ENCODE results near the gene SPNS2. TPM values are rescaled to one million over a fixed set of nuclear protein-coding genes. Genes with fewer than 3 reads are reported as not detected.

The SPNS2 gene
- polyA plus RNA-seq, 3 donors: 0.23 to 0.33 TPM; not detected in 1

GRCh38 chr17:4504188-4504587 lies 5.5 kb downstream of the SPNS2 start:
- intact Hi-C loops (cut with micrococcal nuclease): no loop called here
- H3K79me2 ChIP-seq (ENCODE audit: insufficient read depth, low read length): no peaks in the 10 kb centered on the region
- peaks cover 0 to 5% of the 10 kb centered on the region in 2 donors for H3K36me3 Mint-ChIP-seq
- H3K27me3 Mint-ChIP-seq (ENCODE audit: low read depth in 3 of 3): peaks cover 27 to 48% (median 33%) of the 10 kb centered on the region in 3 donors
- H3K4me1 Mint-ChIP-seq: peaks cover 35% of the 10 kb centered on the region
- WGBS (ENCODE audit: insufficient coverage): 5% methylated on average over 5 of the region's 5 CpGs
- H2AFZ ChIP-seq (ENCODE audit: insufficient read depth, low read depth, low read length, poor library complexity, severe bottlenecking): no peak overlapping the region
- H3K4me1 ChIP-seq (ENCODE audit: control insufficient read depth in 1 of 2, insufficient read depth in 2 of 2, low read length in 2 of 2): peaks cover 20 to 24% of the 10 kb centered on the region in 2 donors
- H3K36me3 ChIP-seq (replicated peaks in 1 of 2; ENCODE audit: control insufficient read depth in 1 of 2, insufficient read depth in 2 of 2, low read length in 2 of 2): no peaks in the 10 kb centered on the region
- no peak overlapping the region for H3K27ac Mint-ChIP-seq
- no peak for TF ChIP-seq CTCF (IDR thresholded peaks at IDR 0.05)
- H3K9me3 Mint-ChIP-seq: peaks cover 0 to 14% (median 0%) of the 10 kb centered on the region in 7 donors
- no peak overlapping the region for H3K4me3 ChIP-seq (replicated peaks in 1 of 3; ENCODE audit: low read depth in 2 of 3, low read length in 3 of 3)
- no peak for DNase-seq
- H3K27me3 ChIP-seq (ENCODE audit: control insufficient read depth in 2 of 2, insufficient read depth in 2 of 2, low read length in 2 of 2): peaks cover 14 to 24% of the 10 kb centered on the region in 2 donors
- H3K4me3 Mint-ChIP-seq: no peak overlapping the region
- H3K4me2 ChIP-seq (replicated peaks; ENCODE audit: extremely low read depth, low read length, poor library complexity, severe bottlenecking): no peak overlapping the region
- peaks cover 0 to 13% of the 10 kb centered on the region in 2 donors for H3K9me3 ChIP-seq (replicated peaks in 1 of 2; ENCODE audit: control insufficient read depth in 1 of 2, insufficient read depth in 1 of 2, low read length in 2 of 2)
- H4K20me1 ChIP-seq (ENCODE audit: insufficient read depth, low read length): no peaks in the 10 kb centered on the region
- H3K27ac ChIP-seq (ENCODE audit: low read depth in 1 of 2, low read length in 2 of 2): no peak overlapping the region
- no peak overlapping the region for H3K9ac ChIP-seq (ENCODE audit: insufficient read depth, low read length, poor library complexity, severe bottlenecking)

- Histone ChIP-seq H3K9me3 (replicated peaks in 1 of 2; ENCODE audit: control insufficient read depth in 1 of 2, insufficient read depth in 1 of 2, low read length in 2 of 2) (peaks cover 0 to 11% of the 10 kb centered on the region in 2 donors), H3K4me2 (replicated peaks; ENCODE audit: extremely low read depth, low read length, poor library complexity, severe bottlenecking) (no peak overlapping the region), H4K20me1 (ENCODE audit: insufficient read depth, low read length) (no peaks in the 10 kb centered on the region), H3K27ac (ENCODE audit: low read depth in 1 of 2, low read length in 2 of 2) (no peak overlapping the region), H3K4me1 (ENCODE audit: control insufficient read depth in 1 of 2, insufficient read depth in 2 of 2, low read length in 2 of 2) (peaks cover 18 to 24% of the 10 kb centered on the region in 2 donors), H3K27me3 (ENCODE audit: control insufficient read depth in 2 of 2, insufficient read depth in 2 of 2, low read length in 2 of 2) (peaks cover 10 to 14% of the 10 kb centered on the region in 2 donors), H3K79me2 (ENCODE audit: insufficient read depth, low read length) (no peaks in the 10 kb centered on the region), H2AFZ (ENCODE audit: insufficient read depth, low read depth, low read length, poor library complexity, severe bottlenecking) (no peak overlapping the region), H3K36me3 (replicated peaks in 1 of 2; ENCODE audit: control insufficient read depth in 1 of 2, insufficient read depth in 2 of 2, low read length in 2 of 2) (no peaks in the 10 kb centered on the region), H3K9ac (ENCODE audit: insufficient read depth, low read length, poor library complexity, severe bottlenecking) (no peak overlapping the region), H3K4me3 (replicated peaks in 1 of 3; ENCODE audit: low read depth in 2 of 3, low read length in 3 of 3) (no peak overlapping the region)
- Mint-ChIP-seq H3K4me3 (peak overlapping the region in 1 of 2 donors; percentile 42), H3K27ac (no peak overlapping the region), H3K9me3 (peaks cover 0 to 8% (median 0%) of the 10 kb centered on the region in 7 donors), H3K36me3 (peaks cover 0 to 4% of the 10 kb centered on the region in 2 donors), H3K27me3 (ENCODE audit: low read depth in 3 of 3) (peaks cover 21 to 43% (median 25%) of the 10 kb centered on the region in 3 donors), H3K4me1 (peaks cover 37% of the 10 kb centered on the region)
- intact Hi-C loops (cut with micrococcal nuclease): no loop called here
- TF ChIP-seq CTCF (IDR thresholded peaks at IDR 0.05): no peak
- 86% methylated on average over 5 of the region's 5 CpGs for WGBS (ENCODE audit: insufficient coverage)
- no peak for DNase-seq
These were observed 6.5 kb downstream of the SPNS2 start for GRCh38 chr17:4505187-4505586.
